Measurements from ENCODE around the gene SLC4A1.

The SLC4A1 gene

DNA sequence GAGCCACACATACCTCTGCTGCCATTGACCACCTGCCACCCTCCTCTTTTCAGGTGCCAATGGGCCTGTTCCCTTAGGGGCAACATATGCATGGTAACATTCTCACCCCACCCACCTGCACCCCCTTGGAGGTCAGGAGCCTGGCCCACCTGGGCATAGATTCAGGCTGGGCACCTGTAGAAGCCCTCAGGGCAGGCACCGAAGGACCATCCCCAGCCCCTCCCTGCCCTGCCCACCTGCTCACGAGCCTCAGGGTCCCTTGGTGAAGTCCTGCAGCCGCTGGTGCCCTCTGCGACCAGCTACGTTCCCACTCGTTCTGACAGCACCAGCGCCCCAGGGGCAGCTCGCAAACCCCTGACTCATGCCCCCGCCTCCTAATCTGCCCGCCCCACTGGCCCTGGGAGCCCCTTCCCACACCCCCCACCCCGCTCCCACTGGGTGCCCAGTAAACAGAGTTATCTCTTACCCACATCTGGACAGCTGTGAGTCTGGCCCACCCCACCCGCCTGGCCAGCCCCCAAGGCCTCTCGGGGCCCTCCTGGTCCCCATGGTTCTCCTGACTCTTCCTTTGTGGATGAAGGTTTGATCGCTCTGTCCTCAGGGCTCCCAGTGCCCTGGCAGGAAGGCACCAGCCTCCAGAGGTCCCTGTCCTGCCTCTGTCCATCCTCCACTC is at the start of gene SLC4A1:
Gene SLC4A1, minus strand, starts transcription at position 318 of the 673 bp plus-strand sequence. CDS start 5,269 bp downstream, outside the sequence.
- no peaks in the 10 kb centered on the region for H3K27me3 ChIP-seq (replicated peaks; ENCODE audit: control insufficient read depth, insufficient read depth, low read length)
- no peak for TF ChIP-seq CTCF (IDR thresholded peaks at IDR 0.05; ENCODE audit: insufficient read depth, low read length, poor library complexity, severe bottlenecking)
- H3K36me3 ChIP-seq (ENCODE audit: control insufficient read depth, insufficient read depth, low read length), result no peaks in the 10 kb centered on the region
- H3K4me3 ChIP-seq (replicated peaks; ENCODE audit: low read depth, low read length), result no peak within 1 kb of the TSS
- DNase-seq (ENCODE audit: extremely low read depth, insufficient read length), result no peak

- peaks cover 27% of the 10 kb centered on the region for H3K36me3 ChIP-seq (ENCODE audit: control insufficient read depth, insufficient read depth, low read length)
- no peak overlapping the region for H3K4me3 ChIP-seq (replicated peaks; ENCODE audit: low read depth, low read length)
- TF ChIP-seq CTCF (IDR thresholded peaks at IDR 0.05; ENCODE audit: insufficient read depth, low read length, poor library complexity, severe bottlenecking), result no peak
- DNase-seq (ENCODE audit: extremely low read depth, insufficient read length), result no peak
- no peaks in the 10 kb centered on the region; the same call in 1 of the 2 replicates for H3K27me3 ChIP-seq (replicated peaks; ENCODE audit: control insufficient read depth, insufficient read depth, low read length)
Observed at GRCh38 chr17:44317545-44317944, 49.6 kb upstream of the SLC4A1 start.

DNA sequence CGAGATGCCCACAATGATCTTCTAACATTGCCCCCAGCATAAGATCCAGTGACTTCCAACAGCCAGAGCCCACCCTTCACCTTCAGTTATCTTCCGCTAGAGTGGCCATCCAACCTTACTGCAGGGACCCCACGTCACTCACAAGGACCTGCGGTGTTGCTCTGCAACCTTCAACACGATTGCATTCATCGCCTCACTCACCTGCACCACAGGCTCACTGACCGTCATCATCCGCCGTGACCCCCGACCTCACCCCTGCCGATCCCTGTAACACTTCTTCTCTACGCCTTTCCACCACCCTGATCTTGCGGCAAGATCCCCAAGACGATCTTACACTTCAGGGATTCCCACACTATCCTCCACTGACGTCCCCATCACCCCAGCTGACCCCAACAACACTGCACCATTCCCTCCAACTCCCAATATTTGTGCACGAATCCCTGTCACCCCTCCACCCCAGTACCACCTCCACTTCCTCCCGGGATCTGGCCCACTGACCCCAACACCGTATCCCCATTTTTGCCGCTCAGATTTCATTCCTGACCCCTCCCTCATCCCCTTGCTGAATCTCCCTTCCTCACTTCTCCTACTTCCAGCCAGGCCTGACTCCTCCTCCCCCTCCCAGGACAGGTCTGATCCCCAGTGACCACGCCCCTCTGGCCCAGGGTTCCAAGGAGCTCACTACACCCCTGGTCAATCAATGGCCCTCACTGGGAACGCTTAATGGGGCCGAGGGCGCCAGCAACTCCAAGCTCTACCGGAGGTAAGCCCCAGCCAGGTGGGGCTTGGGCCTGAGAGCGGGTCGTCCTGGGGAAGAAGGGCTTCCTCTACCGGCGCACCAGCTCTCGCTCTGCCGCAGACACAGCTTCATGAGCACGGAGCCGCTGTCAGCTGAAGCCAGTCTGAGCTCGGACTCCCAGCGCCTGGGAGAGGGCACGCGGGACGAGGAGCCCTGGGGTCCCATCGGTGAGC is 48.1 kb upstream of the SLC4A1 start:
- no peak for DNase-seq (ENCODE audit: extremely low read depth, insufficient read length)
- Histone ChIP-seq H3K27me3 (replicated peaks; ENCODE audit: control insufficient read depth, insufficient read depth, low read length) (no peaks in the 10 kb centered on the region; the same call in 1 of the 2 replicates), H3K4me3 (replicated peaks; ENCODE audit: low read depth, low read length) (peak overlapping the region; percentile 58), H3K36me3 (ENCODE audit: control insufficient read depth, insufficient read depth, low read length) (peaks cover 14% of the 10 kb centered on the region)
- TF ChIP-seq CTCF (IDR thresholded peaks at IDR 0.05; ENCODE audit: insufficient read depth, low read length, poor library complexity, severe bottlenecking), result no peak

DNA sequence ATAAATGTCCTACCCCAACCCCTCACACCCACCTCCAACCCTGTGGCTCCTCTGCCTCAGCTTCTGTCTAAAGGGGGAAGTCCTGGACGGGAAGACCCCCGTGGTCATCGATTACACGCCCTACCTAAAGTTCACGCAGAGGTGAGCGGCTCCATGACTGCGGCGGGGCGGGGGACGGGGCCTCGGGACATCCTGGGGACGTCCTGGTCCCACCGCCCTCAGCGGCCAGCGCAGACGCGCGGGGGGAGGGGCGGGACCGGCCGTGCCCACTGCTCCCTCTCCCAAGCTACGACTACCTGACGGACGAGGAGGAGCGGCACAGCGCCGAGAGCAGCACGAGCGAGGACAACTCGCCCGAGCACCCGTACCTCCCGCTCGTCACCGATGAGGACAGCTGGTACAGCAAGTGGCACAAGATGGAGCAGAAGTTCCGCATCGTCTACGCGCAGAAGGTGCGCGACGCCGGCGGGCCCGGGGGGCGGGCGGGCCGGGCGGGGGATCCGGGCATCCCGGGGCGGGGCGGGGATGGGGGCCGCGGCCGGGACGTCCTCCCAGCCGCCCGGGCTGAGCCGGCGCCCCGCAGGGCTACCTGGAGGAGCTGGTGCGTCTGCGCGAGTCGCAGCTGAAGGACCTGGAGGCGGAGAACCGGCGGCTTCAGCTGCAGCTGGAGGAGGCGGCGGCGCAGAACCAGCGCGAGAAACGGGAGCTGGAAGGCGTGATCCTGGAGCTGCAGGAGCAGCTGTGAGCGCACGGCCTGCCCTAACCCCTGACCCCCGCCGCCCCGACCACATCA is 47.1 kb upstream of the SLC4A1 start:
- no peak for TF ChIP-seq CTCF (IDR thresholded peaks at IDR 0.05; ENCODE audit: insufficient read depth, low read length, poor library complexity, severe bottlenecking)
- DNase-seq (ENCODE audit: extremely low read depth, insufficient read length), result no peak
- Histone ChIP-seq H3K36me3 (ENCODE audit: control insufficient read depth, insufficient read depth, low read length) (peaks cover 6% of the 10 kb centered on the region), H3K27me3 (replicated peaks; ENCODE audit: control insufficient read depth, insufficient read depth, low read length) (no peaks in the 10 kb centered on the region; the same call in 1 of the 2 replicates), H3K4me3 (replicated peaks; ENCODE audit: low read depth, low read length) (peak overlapping the region; percentile 58)

- Histone ChIP-seq H3K36me3 (ENCODE audit: control insufficient read depth, insufficient read depth, low read length) (peaks cover 1% of the 10 kb centered on the region; the same call in 1 of the 2 replicates), H3K27me3 (replicated peaks; ENCODE audit: control insufficient read depth, insufficient read depth, low read length) (no peaks in the 10 kb centered on the region; the same call in 1 of the 2 replicates), H3K4me3 (replicated peaks; ENCODE audit: low read depth, low read length) (peak overlapping the region; percentile 58)
- DNase-seq (ENCODE audit: extremely low read depth, insufficient read length), result no peak
- TF ChIP-seq CTCF (IDR thresholded peaks at IDR 0.05; ENCODE audit: insufficient read depth, low read length, poor library complexity, severe bottlenecking), result no peak
Observed at GRCh38 chr17:44314524-44314868, 46.6 kb upstream of the SLC4A1 start.
